K562 (cell line): ENCODE results near the gene MSRB2. TPM values are rescaled to one million over a fixed set of nuclear protein-coding genes. Genes with fewer than 3 reads are reported as not detected.

Experiments
- ATAC-seq: fragments of 200-7000 bp; cut with Tn5 transposase; 3 replicates; pipeline ENCODE4 v1.9.1; 2020; ENCODE audit warnings: moderate library complexity
- BruUV-seq: library from RNA; stranded (reverse); fragments of 400-500 nt; replicated peaks from 2 replicates; lab custom pipeline; 2021; lab: Mats Ljungman, UMichigan
- CTCF ChIA-PET: fragments of 300-600 bp; formaldehyde crosslinking; extraction: SDS; loops from one replicate; lab custom pipeline; 2021; ENCODE audit warnings: low intra/inter-chr PET ratio; lab: Yijun Ruan, JAX
- POLR2A ChIA-PET: fragments of 300-600, 350-650 bp; sonication (Branson Sonifier 250); formaldehyde crosslinking; extraction: SDS; loops from one replicate; lab custom pipeline; 2021; ENCODE audit warnings: antibody characterized with exemption, inconsistent platforms; lab: Yijun Ruan, JAX
- DNase-seq, 4 experiments: peaks; one replicate each; pipeline versions ENCODE4 v3.0.0 to v3.0.0-alpha.2; 2011 to 2018; ENCODE audit warnings: low spot score in 3 of 4, mixed read lengths in 3 of 4; ENCODE audit errors: extremely low read depth in 1 of 4
- FAIRE-seq: peaks from 2 replicates; lab custom pipeline; 2011; peaks lifted over from hg19 to GRCh38; lab: Jason Lieb, UNC
- H2AFZ ChIP-seq: 2 replicates; pipeline ENCODE4 v1.6.0; 2011; ENCODE audit warnings: low read depth, low read length, control low read depth, inconsistent platforms
- H3K27ac ChIP-seq: fragments of 200-600 bp; 3 replicates; pipeline ENCODE4 v1.8.0; 2011; ENCODE audit warnings: low read depth, mild to moderate bottlenecking, control low read depth, inconsistent platforms, low read length, moderate library complexity, mixed read lengths; ENCODE audit errors: extremely low read depth
- H3K27me3 ChIP-seq, 2 experiments: fragments of 300-600 bp in 1 of 2; 2 replicates in 1 of 2; 3 replicates in 1 of 2; pipeline versions ENCODE4 v1.6.0 to v1.8.0; 2011; ENCODE audit warnings: inconsistent platforms in 2 of 2, low read length in 2 of 2, mild to moderate bottlenecking in 1 of 2, mixed read lengths in 1 of 2, moderate library complexity in 1 of 2; ENCODE audit not compliant: control insufficient read depth in 2 of 2, insufficient read depth in 2 of 2
- H3K36me3 ChIP-seq: fragments of 300-600 bp; 3 replicates; pipeline ENCODE4 v1.8.0; 2011; ENCODE audit warnings: mild to moderate bottlenecking, low read length, inconsistent platforms; ENCODE audit not compliant: control insufficient read depth, insufficient read depth
- H3K4me1 ChIP-seq, 2 experiments: fragments of 200-600 bp in 1 of 2; replicated peaks in 1 of 2; 2 replicates in 1 of 2; 3 replicates in 1 of 2; pipeline versions ENCODE4 v1.5.1 to v1.8.0; 2011; ENCODE audit warnings: inconsistent platforms in 2 of 2, low read length in 2 of 2, mild to moderate bottlenecking in 1 of 2, mixed read lengths in 1 of 2, moderate library complexity in 1 of 2; ENCODE audit not compliant: control insufficient read depth in 2 of 2, insufficient read depth in 2 of 2
- H3K4me2 ChIP-seq: 2 replicates; pipeline ENCODE4 v1.6.1; 2011; ENCODE audit warnings: low read length, control low read depth, inconsistent platforms, mixed read lengths; ENCODE audit not compliant: insufficient read depth
- H3K4me3 ChIP-seq: fragments of 200-600 bp; sonication (generic), shearing (Covaris generic); 2 replicates; pipeline ENCODE4 v1.5.1; 2016; ENCODE audit warnings: control low read depth, inconsistent platforms
- H3K79me2 ChIP-seq: fragments of 200-600 bp; 3 replicates; pipeline ENCODE4 v1.8.0; 2011; ENCODE audit warnings: low read length, inconsistent platforms; ENCODE audit not compliant: control insufficient read depth, insufficient read depth
- H3K9ac ChIP-seq, 2 experiments: 2 replicates each; pipeline versions ENCODE4 v1.6.0 to v1.6.1; 2011; ENCODE audit warnings: low read depth in 2 of 2, low read length in 2 of 2, control low read depth in 1 of 2, inconsistent platforms in 1 of 2, mild to moderate bottlenecking in 1 of 2, mixed read lengths in 1 of 2; ENCODE audit not compliant: insufficient read depth in 1 of 2
- H3K9me1 ChIP-seq: one replicate; pipeline ENCODE4 v1.6.0; 2011; ENCODE audit warnings: inconsistent platforms, mild to moderate bottlenecking, low read length, moderate library complexity; ENCODE audit not compliant: control insufficient read depth, insufficient read depth
- H3K9me3 ChIP-seq: replicated peaks from 2 replicates; pipeline ENCODE4 v1.5.1; 2011; ENCODE audit warnings: low read depth, low read length, inconsistent platforms; ENCODE audit not compliant: control insufficient read depth, insufficient read depth
- H4K20me1 ChIP-seq: replicated peaks from 2 replicates; pipeline ENCODE4 v1.6.1; 2011; ENCODE audit warnings: low read length, inconsistent platforms, mixed read lengths; ENCODE audit not compliant: control insufficient read depth, insufficient read depth
- BRD9 ChIP-seq: fragments of 450-650 bp; IDR thresholded peaks from 2 replicates; pipeline ENCODE4 v1.6.1; 2018; ENCODE audit warnings: low read depth; ENCODE audit not compliant: partially characterized antibody
- ELF4 ChIP-seq: fragments of 450-650 bp; formaldehyde crosslinking; IDR thresholded peaks from 2 replicates; pipeline ENCODE4 v1.4.0; 2022; ENCODE audit warnings: missing genetic modification characterization
- MYNN ChIP-seq, 2 experiments: sonication (generic); formaldehyde crosslinking in 1 of 2; IDR thresholded peaks; 2 replicates each; pipeline versions ENCODE4 v1.5.0 to v1.6.1; 2016 to 2020; ENCODE audit warnings: antibody characterized with exemption in 1 of 2, missing genetic modification reagents in 1 of 2
- RAD21 ChIP-seq, 2 experiments: fragments of 250-450 bp in 1 of 2; fragments of 450-650 bp in 1 of 2; sonication (Bioruptor Pico) in 1 of 2; formaldehyde crosslinking in 1 of 2; IDR thresholded peaks in 1 of 2; conservative IDR thresholded peaks in 1 of 2; 2 replicates each; pipeline versions ENCODE4 v1.4.0 to v1.8.0; 2020 to 2022; ENCODE audit warnings: mild to moderate bottlenecking in 2 of 2, moderate library complexity in 1 of 2
- SMAD4 ChIP-seq: fragments of 250-450 bp; sonication (Bioruptor Pico); conservative IDR thresholded peaks from 2 replicates; pipeline ENCODE4 v1.8.0; 2021; ENCODE audit warnings: inconsistent platforms, mild to moderate bottlenecking, moderate library complexity
- WGBS: fragments of 100-300 bp; shearing (Covaris generic); methylation state at CpG from one replicate; pipeline ENCODE4 v1.1.6; 2016; ENCODE audit warnings: low coverage, mixed read lengths; ENCODE audit not compliant: insufficient coverage; ENCODE audit errors: missing lambda C conversion rate; 5-methylcytosine and 5-hydroxymethylcytosine counted together
- in situ Hi-C: fragments of 300-500 bp; cut with MboI; formaldehyde crosslinking; loops from 4 replicates; pipeline ENCODE4 v1.15.0; 2018; ENCODE audit warnings: inconsistent platforms, mixed read lengths
- intact Hi-C: fragments of 100-400 bp; cut with micrococcal nuclease; formaldehyde crosslinking; loops from 2 replicates; pipeline ENCODE4 v1.14.2; 2022
- polyA plus RNA-seq, 8 experiments: library from polyadenylated mRNA; depleted of rRNA in 4 of 8; stranded (reverse) in 5 of 8; unstranded in 3 of 8; fragments of >200 nt; fragmentation: Nextera tagmentation in 2 of 8; fragmentation: Illumina TruSeq in 1 of 8; extraction: Ambion mirVana in 2 of 8; extraction: Trizol in 1 of 8; gene quantifications; 2 replicates each; pipeline versions ENCODE4 v1.2.1 to v1.2.3, GENCODE V29; 2011 to 2014; ENCODE audit warnings: inconsistent platforms in 1 of 8, missing spikeins in 1 of 8
- total RNA-seq, 7 experiments: library from RNA; depleted of rRNA in 6 of 7; stranded (reverse); fragments of >200 nt in 6 of 7; fragmentation: Illumina TruSeq in 2 of 7; extraction: Trizol in 2 of 7; gene quantifications; 2 replicates each; pipeline versions ENCODE4 v1.2.1 to v1.2.3, GENCODE V29; 2011 to 2021; ENCODE audit warnings: low replicate concordance in 1 of 7
- TF ChIP-seq, protein P1 (sequence below): sonication (generic); formaldehyde crosslinking; IDR thresholded peaks from 2 replicates; pipeline ENCODE4 v1.8.0; 2022; ENCODE audit warnings: missing genetic modification reagents, mild to moderate bottlenecking, borderline replicate concordance
- TF ChIP-seq, protein P2 (sequence below): fragments of 200-400 bp; formaldehyde crosslinking; IDR thresholded peaks from 2 replicates; pipeline ENCODE4 v1.6.1; 2017; ENCODE audit warnings: mild to moderate bottlenecking, low read depth, low read length, moderate library complexity
- TF ChIP-seq, protein P3 (sequence below): fragments of 450-650 bp; formaldehyde crosslinking; IDR thresholded peaks from 2 replicates; pipeline ENCODE4 v1.4.0; 2020; ENCODE audit warnings: mild to moderate bottlenecking, moderate library complexity
- TF ChIP-seq, protein P4 (sequence below), 2 experiments: fragments of 450-650 bp; IDR thresholded peaks; 2 replicates each; pipeline ENCODE4 v1.6.1; 2016
- TF ChIP-seq, protein P5 (sequence below): fragments of 450-650 bp; formaldehyde crosslinking; IDR thresholded peaks from 2 replicates; pipeline ENCODE4 v1.4.0; 2022; ENCODE audit warnings: missing genetic modification characterization

The MSRB2 gene
- total and polyA plus RNA-seq, 9 of the 15 experiments (the other 6 are each of a cell fraction or from before 2014, with no cell fraction given) = 1.5 to 22.3 (median 5.9) TPM

DNA sequence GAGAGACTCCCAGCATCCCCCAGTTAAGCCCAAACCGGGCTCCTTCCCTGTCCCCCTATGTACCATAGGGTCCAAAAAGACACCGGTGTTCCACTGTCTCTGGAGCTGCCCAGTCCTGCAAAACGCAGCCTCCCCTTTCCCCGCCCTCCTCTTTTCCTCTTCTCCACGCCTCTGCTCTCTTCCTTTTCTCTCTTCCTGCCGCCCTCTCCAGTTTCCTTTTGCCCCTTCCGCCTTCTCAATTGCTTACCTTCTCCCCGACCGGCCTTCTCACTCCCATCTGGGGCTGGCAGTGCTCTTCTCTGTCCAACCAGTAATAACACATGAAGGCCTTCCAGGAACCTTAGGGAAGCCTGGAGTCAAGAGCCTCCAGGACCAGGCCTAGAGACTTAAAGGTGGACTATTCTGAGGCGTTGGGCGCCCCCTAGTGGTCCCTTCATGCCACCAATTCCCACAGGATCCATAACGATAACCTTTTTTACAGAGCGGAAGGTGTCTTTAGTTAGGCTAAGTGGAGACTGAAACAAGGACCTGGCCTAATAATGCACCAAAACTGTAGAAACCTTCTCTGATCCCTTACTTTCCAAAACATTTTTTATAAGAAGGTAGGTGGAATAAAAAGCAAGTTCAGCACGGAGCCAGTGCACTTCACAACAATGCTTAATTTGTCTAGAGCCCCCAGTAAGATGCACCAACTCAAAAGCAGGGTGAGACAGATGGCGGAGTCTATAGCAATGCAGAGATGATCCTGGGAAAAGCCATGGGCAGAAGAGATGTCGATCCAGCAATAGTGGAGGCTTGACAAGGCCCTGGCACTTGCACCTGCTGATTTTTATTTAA is 27.2 kb upstream of the MSRB2 start:
- FAIRE-seq (peak; percentile 93), ATAC-seq (peak; percentile 94), DNase-seq (peak; percentile 73 to 92 (median 76))
- Histone ChIP-seq H3K4me2 (no peak overlapping the region), H3K79me2 (no peaks in the 10 kb centered on the region), H3K9me3 (no peaks in the 10 kb centered on the region), H3K27ac (no peak overlapping the region), H3K36me3 (no peaks in the 10 kb centered on the region), H3K27me3 (no peaks in the 10 kb centered on the region), H2AFZ (peak overlapping the region; percentile 81), H3K4me3 (no peak overlapping the region), H3K9me1 (no peaks in the 10 kb centered on the region), H3K4me1 (peaks cover 11 to 20% of the 10 kb centered on the region in 2 experiments; a peak in 4 of 5 replicates), H3K9ac (peak overlapping the region in 1 of 2 experiments; percentile 20; a peak in 1 of 4 replicates), H4K20me1 (no peaks in the 10 kb centered on the region)
- WGBS = 41% methylated on average over 16 of the region's 16 CpGs
- intact Hi-C loops = loop anchor here (1.0 to 5.0 kb wide), 5 partner anchors 79 to 1076 kb away; partner anchors contain the start of gene PIP4K2A
- ChIA-PET CTCF (interaction anchor here (0.6 to 1.5 kb wide), 4 partner anchors 80 to 1074 kb away, joined by 3 to 4 read pairs (median 3); no protein-coding TSS in a partner anchor), POLR2A (no interaction called here)
- in situ Hi-C loops = loop anchor here (10.0 kb wide), 2 partner anchors 493 to 1063 kb away; partner anchors contain the start of gene DNAJC1
- BruUV-seq = no TSS peak
- TF ChIP-seq, protein P1, sequence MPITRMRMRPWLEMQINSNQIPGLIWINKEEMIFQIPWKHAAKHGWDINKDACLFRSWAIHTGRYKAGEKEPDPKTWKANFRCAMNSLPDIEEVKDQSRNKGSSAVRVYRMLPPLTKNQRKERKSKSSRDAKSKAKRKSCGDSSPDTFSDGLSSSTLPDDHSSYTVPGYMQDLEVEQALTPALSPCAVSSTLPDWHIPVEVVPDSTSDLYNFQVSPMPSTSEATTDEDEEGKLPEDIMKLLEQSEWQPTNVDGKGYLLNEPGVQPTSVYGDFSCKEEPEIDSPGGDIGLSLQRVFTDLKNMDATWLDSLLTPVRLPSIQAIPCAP = no peak
- TF ChIP-seq, protein P2, sequence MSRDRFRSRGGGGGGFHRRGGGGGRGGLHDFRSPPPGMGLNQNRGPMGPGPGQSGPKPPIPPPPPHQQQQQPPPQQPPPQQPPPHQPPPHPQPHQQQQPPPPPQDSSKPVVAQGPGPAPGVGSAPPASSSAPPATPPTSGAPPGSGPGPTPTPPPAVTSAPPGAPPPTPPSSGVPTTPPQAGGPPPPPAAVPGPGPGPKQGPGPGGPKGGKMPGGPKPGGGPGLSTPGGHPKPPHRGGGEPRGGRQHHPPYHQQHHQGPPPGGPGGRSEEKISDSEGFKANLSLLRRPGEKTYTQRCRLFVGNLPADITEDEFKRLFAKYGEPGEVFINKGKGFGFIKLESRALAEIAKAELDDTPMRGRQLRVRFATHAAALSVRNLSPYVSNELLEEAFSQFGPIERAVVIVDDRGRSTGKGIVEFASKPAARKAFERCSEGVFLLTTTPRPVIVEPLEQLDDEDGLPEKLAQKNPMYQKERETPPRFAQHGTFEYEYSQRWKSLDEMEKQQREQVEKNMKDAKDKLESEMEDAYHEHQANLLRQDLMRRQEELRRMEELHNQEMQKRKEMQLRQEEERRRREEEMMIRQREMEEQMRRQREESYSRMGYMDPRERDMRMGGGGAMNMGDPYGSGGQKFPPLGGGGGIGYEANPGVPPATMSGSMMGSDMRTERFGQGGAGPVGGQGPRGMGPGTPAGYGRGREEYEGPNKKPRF = no peak
- TF ChIP-seq, protein P3, sequence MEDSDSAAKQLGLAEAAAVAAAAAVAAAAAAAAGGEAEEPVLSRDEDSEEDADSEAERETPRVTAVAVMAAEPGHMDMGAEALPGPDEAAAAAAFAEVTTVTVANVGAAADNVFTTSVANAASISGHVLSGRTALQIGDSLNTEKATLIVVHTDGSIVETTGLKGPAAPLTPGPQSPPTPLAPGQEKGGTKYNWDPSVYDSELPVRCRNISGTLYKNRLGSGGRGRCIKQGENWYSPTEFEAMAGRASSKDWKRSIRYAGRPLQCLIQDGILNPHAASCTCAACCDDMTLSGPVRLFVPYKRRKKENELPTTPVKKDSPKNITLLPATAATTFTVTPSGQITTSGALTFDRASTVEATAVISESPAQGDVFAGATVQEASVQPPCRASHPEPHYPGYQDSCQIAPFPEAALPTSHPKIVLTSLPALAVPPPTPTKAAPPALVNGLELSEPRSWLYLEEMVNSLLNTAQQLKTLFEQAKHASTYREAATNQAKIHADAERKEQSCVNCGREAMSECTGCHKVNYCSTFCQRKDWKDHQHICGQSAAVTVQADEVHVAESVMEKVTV (CRISPR knock-in tag) = peak; percentile 52
- TF ChIP-seq RAD21 (CRISPR knock-in tag; conservative IDR thresholded peaks at IDR 0.05 in 1 of 2, IDR thresholded peaks at IDR 0.05 in 1 of 2) = peak; percentile 79 to 88
- TF ChIP-seq MYNN (IDR thresholded peaks at IDR 0.05) = no peak
- TF ChIP-seq MYNN (CRISPR knock-in tag; IDR thresholded peaks at IDR 0.05) = no peak
- TF ChIP-seq SMAD4 (CRISPR knock-in tag) = 0 out of 2 replicates have a peak, but pooled peaks have one; percentile 35
- peak; percentile 52 for TF ChIP-seq BRD9
- TF ChIP-seq ELF4 (CRISPR knock-in tag) = 0 out of 2 replicates have a peak, but pooled peaks have one; percentile 30
- TF ChIP-seq, protein P4, sequence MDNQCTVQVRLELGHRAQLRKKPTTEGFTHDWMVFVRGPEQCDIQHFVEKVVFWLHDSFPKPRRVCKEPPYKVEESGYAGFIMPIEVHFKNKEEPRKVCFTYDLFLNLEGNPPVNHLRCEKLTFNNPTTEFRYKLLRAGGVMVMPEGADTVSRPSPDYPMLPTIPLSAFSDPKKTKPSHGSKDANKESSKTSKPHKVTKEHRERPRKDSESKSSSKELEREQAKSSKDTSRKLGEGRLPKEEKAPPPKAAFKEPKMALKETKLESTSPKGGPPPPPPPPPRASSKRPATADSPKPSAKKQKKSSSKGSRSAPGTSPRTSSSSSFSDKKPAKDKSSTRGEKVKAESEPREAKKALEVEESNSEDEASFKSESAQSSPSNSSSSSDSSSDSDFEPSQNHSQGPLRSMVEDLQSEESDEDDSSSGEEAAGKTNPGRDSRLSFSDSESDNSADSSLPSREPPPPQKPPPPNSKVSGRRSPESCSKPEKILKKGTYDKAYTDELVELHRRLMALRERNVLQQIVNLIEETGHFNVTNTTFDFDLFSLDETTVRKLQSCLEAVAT (IDR thresholded peaks at IDR 0.05) = 0 out of 4 replicates have a peak, but pooled peaks of 1 of the 2 experiments have one; percentile 51
- TF ChIP-seq, protein P5, sequence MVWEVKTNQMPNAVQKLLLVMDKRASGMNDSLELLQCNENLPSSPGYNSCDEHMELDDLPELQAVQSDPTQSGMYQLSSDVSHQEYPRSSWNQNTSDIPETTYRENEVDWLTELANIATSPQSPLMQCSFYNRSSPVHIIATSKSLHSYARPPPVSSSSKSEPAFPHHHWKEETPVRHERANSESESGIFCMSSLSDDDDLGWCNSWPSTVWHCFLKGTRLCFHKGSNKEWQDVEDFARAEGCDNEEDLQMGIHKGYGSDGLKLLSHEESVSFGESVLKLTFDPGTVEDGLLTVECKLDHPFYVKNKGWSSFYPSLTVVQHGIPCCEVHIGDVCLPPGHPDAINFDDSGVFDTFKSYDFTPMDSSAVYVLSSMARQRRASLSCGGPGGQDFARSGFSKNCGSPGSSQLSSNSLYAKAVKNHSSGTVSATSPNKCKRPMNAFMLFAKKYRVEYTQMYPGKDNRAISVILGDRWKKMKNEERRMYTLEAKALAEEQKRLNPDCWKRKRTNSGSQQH (CRISPR knock-in tag) = 0 out of 2 replicates have a peak, but pooled peaks have one; percentile 63
